ENCODE measurements around the gene OR2T6. TPM values are rescaled to one million over a fixed set of nuclear protein-coding genes. Genes with fewer than 3 reads are reported as not detected.
"Not testable (repeated sequence)": the region's sequence is repeated elsewhere in the genome, so short reads cannot be mapped to it uniquely, and the experiment has no call there.

Gene OR2T6
- total RNA-seq, 6 donors from 2014 or later: not detected

GRCh38 chr1:248406721-248407692 lies 31.5 kb downstream of the OR2T6 start:
- H3K4me3 ChIP-seq: no peak overlapping the region
- ATAC-seq (ENCODE audit: low FRiP score in 2 of 2) (peak in 1 of 2 donors; percentile 15), DNase-seq (no peak)
- 70 to 75% methylated on average over 7 to 8 of the region's 8 CpGs for WGBS, 2 donors
- H3K9me3 ChIP-seq: no peaks in the 10 kb centered on the region
- H3K27ac ChIP-seq: no peak overlapping the region
- H3K27me3 ChIP-seq: no peaks in the 10 kb centered on the region
- no peaks in the 10 kb centered on the region for H3K36me3 ChIP-seq
- TF ChIP-seq EP300 (IDR thresholded peaks at IDR 0.05): no peak
- TF ChIP-seq POLR2A (IDR thresholded peaks at IDR 0.05): no peak
- TF ChIP-seq, protein P1, sequence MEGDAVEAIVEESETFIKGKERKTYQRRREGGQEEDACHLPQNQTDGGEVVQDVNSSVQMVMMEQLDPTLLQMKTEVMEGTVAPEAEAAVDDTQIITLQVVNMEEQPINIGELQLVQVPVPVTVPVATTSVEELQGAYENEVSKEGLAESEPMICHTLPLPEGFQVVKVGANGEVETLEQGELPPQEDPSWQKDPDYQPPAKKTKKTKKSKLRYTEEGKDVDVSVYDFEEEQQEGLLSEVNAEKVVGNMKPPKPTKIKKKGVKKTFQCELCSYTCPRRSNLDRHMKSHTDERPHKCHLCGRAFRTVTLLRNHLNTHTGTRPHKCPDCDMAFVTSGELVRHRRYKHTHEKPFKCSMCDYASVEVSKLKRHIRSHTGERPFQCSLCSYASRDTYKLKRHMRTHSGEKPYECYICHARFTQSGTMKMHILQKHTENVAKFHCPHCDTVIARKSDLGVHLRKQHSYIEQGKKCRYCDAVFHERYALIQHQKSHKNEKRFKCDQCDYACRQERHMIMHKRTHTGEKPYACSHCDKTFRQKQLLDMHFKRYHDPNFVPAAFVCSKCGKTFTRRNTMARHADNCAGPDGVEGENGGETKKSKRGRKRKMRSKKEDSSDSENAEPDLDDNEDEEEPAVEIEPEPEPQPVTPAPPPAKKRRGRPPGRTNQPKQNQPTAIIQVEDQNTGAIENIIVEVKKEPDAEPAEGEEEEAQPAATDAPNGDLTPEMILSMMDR (IDR thresholded peaks at IDR 0.05): no peak
- no peak for TF ChIP-seq POLR2AphosphoS5 (IDR thresholded peaks at IDR 0.05)
- no peaks in the 10 kb centered on the region for H3K4me1 ChIP-seq

DNA sequence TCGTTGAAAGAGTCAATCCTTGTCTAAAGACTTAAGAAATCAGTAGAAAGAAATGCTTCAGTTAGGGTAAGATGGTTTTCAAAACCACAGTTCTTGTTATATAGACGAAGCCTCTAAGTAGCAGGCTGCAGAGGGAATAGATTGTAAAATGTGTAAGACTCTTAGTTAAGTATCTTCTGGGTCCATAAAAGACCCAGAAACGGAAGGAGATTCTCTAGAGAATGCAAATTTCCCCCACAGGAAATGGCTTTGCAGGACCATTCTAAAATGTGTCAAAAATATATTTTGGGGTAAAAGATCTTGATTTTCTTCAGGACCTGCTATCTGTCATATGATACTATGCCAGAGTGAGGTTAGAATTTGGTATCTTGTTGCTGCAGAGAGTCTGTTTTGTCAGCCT lies 40.7 kb downstream of the OR2T6 start:
- no peak overlapping the region for H3K27ac ChIP-seq
- no peaks in the 10 kb centered on the region for H3K36me3 ChIP-seq
- TF ChIP-seq POLR2A (IDR thresholded peaks at IDR 0.05) (no peak), POLR2AphosphoS5 (IDR thresholded peaks at IDR 0.05) (no peak)
- TF ChIP-seq, protein P1 (IDR thresholded peaks at IDR 0.05): no peak
- H3K27me3 ChIP-seq: no peaks in the 10 kb centered on the region
- peaks cover 0 to 2% (median 0%) of the 10 kb centered on the region in 4 donors for H3K9me3 ChIP-seq
- H3K4me3 ChIP-seq: no peak overlapping the region
- WGBS, 2 donors: 46 to 59% methylated on average over 3 of the region's 3 CpGs
- no peaks in the 10 kb centered on the region for H3K4me1 ChIP-seq
- ATAC-seq (ENCODE audit: low FRiP score in 2 of 2) (no peak), DNase-seq (no peak)

GRCh38 chr1:248417854-248418253 lies 42.3 kb downstream of the OR2T6 start:
- Histone ChIP-seq H3K4me3 (no peak overlapping the region), H3K9me3 (peaks cover 0 to 3% (median 0%) of the 10 kb centered on the region in 4 donors), H3K27ac (no peak overlapping the region), H3K36me3 (no peaks in the 10 kb centered on the region), H3K27me3 (no peaks in the 10 kb centered on the region), H3K4me1 (no peaks in the 10 kb centered on the region)
- ATAC-seq (ENCODE audit: low FRiP score in 2 of 2): no peak
- DNase-seq: no peak
- 72 to 76% methylated on average over 2 of the region's 2 CpGs for WGBS, 2 donors
- TF ChIP-seq, protein P1 (IDR thresholded peaks at IDR 0.05): no peak
- TF ChIP-seq EP300 (IDR thresholded peaks at IDR 0.05): no peak
- no peak for TF ChIP-seq POLR2AphosphoS5 (IDR thresholded peaks at IDR 0.05)
- TF ChIP-seq POLR2A (IDR thresholded peaks at IDR 0.05): no peak

DNA sequence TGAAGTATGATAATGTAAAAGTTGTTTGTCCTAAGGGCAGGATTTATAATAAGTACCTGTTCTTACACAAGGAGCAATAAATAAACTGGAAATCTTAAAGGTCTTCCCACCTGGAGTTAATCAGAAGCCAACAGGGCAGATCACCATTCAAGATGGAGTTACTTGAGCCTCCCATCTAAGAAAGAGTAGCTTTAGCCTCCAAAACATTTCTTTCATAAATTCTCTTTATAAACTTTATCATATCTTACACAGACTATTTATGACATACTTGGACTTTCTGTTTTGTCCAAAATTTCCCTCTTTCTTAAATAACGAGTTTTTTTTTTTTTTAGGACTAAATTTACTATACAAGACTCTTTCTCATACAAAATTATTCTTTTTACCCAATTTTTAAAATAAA lies 45.8 kb downstream of the OR2T6 start:
- WGBS, 2 donors: 16 to 19% methylated on average over 1 of the region's 1 CpG
- DNase-seq (no peak), ATAC-seq (ENCODE audit: low FRiP score in 2 of 2) (no peak)
- no peak overlapping the region for H3K4me3 ChIP-seq
- no peak overlapping the region for H3K27ac ChIP-seq
- no peaks in the 10 kb centered on the region for H3K27me3 ChIP-seq
- TF ChIP-seq POLR2A (IDR thresholded peaks at IDR 0.05): no peak
- TF ChIP-seq EP300 (IDR thresholded peaks at IDR 0.05): no peak
- TF ChIP-seq, protein P1 (IDR thresholded peaks at IDR 0.05): no peak
- TF ChIP-seq POLR2AphosphoS5 (IDR thresholded peaks at IDR 0.05): no peak
- no peaks in the 10 kb centered on the region for H3K4me1 ChIP-seq
- no peaks in the 10 kb centered on the region for H3K36me3 ChIP-seq
- peaks cover 0 to 3% (median 0%) of the 10 kb centered on the region in 4 donors for H3K9me3 ChIP-seq

DNA sequence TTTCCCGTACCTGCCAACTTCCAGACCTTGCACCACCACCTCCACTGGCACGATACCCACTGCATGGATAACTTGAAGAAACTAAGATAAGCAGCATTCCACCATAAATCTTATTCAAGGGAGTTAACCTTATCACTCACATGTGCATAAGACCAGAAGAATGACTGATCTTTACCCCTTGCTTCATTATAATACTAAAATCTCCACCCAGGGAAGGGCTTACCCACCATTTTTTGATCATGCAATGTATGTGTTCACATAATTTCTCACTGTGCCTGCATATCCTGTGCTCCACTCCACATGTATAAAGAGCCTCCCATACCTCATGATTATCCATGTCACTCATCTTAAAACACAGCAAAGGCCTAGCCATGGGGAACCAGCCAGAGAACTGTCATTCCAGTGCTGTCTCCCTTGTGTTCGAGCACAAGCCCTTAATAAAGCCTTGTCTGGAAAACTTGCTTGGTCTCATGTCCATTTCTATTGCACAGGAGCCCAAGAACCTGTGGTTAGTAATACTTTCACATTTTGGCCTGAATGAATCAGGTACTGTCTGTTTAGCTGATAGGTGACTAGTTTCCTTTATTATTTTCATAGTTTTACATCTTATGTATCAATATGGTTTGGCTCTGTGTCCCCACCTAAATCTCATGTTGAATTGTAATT lies 52.1 kb downstream of the OR2T6 start:
- not testable (repeated sequence) for ATAC-seq (ENCODE audit: low FRiP score in 2 of 2); H3K9me3 ChIP-seq; H3K4me3 ChIP-seq; H3K4me1 ChIP-seq; DNase-seq; H3K27me3 ChIP-seq; H3K27ac ChIP-seq; H3K36me3 ChIP-seq
- whole genome bisulfite sequencing, 2 donors: 62 to 65% methylated on average over 3 of the region's 3 CpGs

DNA sequence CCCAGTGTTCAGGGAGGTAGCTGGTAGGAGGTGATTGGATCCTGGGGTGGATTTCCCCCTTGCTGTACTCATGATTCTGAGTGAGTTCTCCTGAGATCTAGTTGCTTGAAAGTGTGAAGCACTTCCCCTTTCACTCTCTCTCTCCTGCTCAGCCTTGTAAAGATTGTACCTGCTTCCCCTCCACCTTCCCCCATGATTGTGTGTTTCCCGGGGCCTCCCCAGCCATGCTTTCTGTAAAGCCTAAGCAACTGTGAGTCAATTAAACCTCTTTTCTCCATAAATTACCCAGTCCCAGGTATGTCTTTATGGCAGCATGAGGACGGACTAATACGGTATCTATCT lies 52.6 kb downstream of the OR2T6 start:
- not testable (repeated sequence) for H3K27me3 ChIP-seq; ATAC-seq (ENCODE audit: low FRiP score in 2 of 2); H3K9me3 ChIP-seq; H3K4me3 ChIP-seq; DNase-seq; H3K36me3 ChIP-seq; H3K4me1 ChIP-seq; H3K27ac ChIP-seq
- whole genome bisulfite sequencing, 2 donors: 84 to 87% methylated on average over 3 of the region's 3 CpGs

- H3K9me3 ChIP-seq; H3K4me3 ChIP-seq; ATAC-seq (ENCODE audit: low FRiP score in 2 of 2); H3K4me1 ChIP-seq; H3K27ac ChIP-seq; DNase-seq; H3K27me3 ChIP-seq; H3K36me3 ChIP-seq: not testable (repeated sequence)
- 75 to 77% methylated on average over 11 of the region's 11 CpGs for WGBS, 2 donors
Observed at GRCh38 chr1:248431683-248432082, 56.1 kb downstream of the OR2T6 start.

DNA sequence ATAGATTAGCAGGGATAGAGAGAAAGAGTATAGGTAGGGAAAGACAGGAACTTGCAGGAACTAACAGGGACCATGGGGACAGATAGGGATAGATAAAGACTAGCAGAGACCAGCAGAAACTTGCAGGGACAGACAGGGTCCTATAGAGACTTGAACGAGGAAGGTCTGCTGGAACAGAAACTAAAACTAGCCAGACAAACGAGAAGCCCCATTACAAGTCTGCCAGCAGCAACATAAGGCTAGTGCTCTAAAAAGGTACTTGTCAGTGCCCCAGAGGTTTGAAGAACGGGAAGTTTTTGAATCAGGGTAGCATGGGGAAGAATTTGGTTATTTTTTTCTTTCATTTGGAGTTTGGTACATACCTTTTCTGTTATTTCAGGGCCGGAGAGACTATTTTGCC lies 56.7 kb downstream of the OR2T6 start:
- not testable (repeated sequence) for H3K4me1 ChIP-seq; H3K4me3 ChIP-seq; H3K27ac ChIP-seq; DNase-seq; H3K36me3 ChIP-seq; H3K9me3 ChIP-seq; H3K27me3 ChIP-seq; ATAC-seq (ENCODE audit: low FRiP score in 2 of 2)
- WGBS, 2 donors: 60 to 68% methylated on average over 4 of the region's 4 CpGs
